OCI-LY7 (cell line): ENCODE data around the gene SYTL5.

Experiments
- CTCF ChIP-seq: fragments of 200-600 bp; sonication (generic); conservative IDR thresholded peaks from 2 replicates; pipeline ENCODE4 v1.5.1; 2014; ENCODE audit warnings: mild to moderate bottlenecking, antibody characterized with exemption, low read length, moderate library complexity, mixed read lengths
- EZH2phosphoT487 ChIP-seq: fragments of 200-600 bp; sonication (generic); IDR thresholded peaks from 2 replicates; pipeline ENCODE4 v1.6.1; 2018; ENCODE audit warnings: low read depth, borderline replicate concordance, mild to moderate bottlenecking, mixed run types, antibody characterized with exemption, low read length, moderate library complexity, mixed read lengths

GRCh38 chrX:38165023-38165422, 158.7 kb downstream of the SYTL5 start:
- TF ChIP-seq CTCF: no peak
- no peak for TF ChIP-seq EZH2phosphoT487
